ENCODE measurements around the gene PORCN. TPM values are rescaled to one million over a fixed set of nuclear protein-coding genes. Genes with fewer than 3 reads are reported as not detected.

The PORCN gene
- polyA plus RNA-seq, 1 donor (not counting 4 experiments of a cell fraction or from before 2014, with no cell fraction given), result 52.2 TPM

- TF ChIP-seq EZH2 (IDR thresholded peaks at IDR 0.05; ENCODE audit: low read length) (no peak), CTCF (optimal IDR thresholded peaks at IDR 0.05 in 1 of 3, IDR thresholded peaks at IDR 0.05 in 1 of 3, conservative IDR thresholded peaks at IDR 0.05 in 1 of 3; ENCODE audit: extremely low read depth in 1 of 3, insufficient read depth in 2 of 3, low read length in 3 of 3) (no peak)
These were observed 6.2 kb downstream of the PORCN start for GRCh38 chrX:48514868-48515460.

GRCh38 chrX:48515842-48516241 is 7.0 kb downstream of the PORCN start:
- peaks cover 2% of the 10 kb centered on the region for H3K9me3 ChIP-seq (ENCODE audit: control insufficient read depth, low read depth, low read length)
- H3K4me1 ChIP-seq (ENCODE audit: control insufficient read depth, extremely low read depth, insufficient read depth, low read length), result peaks cover 7% of the 10 kb centered on the region
- no peak overlapping the region for H3K4me3 ChIP-seq (ENCODE audit: control insufficient read depth in 2 of 3, extremely low read depth in 1 of 3, insufficient read depth in 2 of 3, low read depth in 1 of 3, low read length in 3 of 3)
- H3K27ac ChIP-seq (ENCODE audit: control insufficient read depth, insufficient read depth, low read length), result no peak overlapping the region
- H3K36me3 ChIP-seq (ENCODE audit: control insufficient read depth in 2 of 2, extremely low read depth in 1 of 2, insufficient read depth in 2 of 2, low read length in 2 of 2), result peaks cover 4 to 5% of the 10 kb centered on the region in 2 experiments
- no peaks in the 10 kb centered on the region for H3K9me1 ChIP-seq (ENCODE audit: control insufficient read depth, extremely low read depth, insufficient read depth, low read length)
- H3K27me3 ChIP-seq (ENCODE audit: control insufficient read depth, extremely low read depth, insufficient read depth, low read length), result no peaks in the 10 kb centered on the region
- no peak overlapping the region for H3K4me2 ChIP-seq (ENCODE audit: control insufficient read depth, extremely low read depth, insufficient read depth, low read depth, low read length)
- no peak overlapping the region for H2AFZ ChIP-seq (ENCODE audit: control insufficient read depth, low read length)
- dilution Hi-C loops (cut with MboI; ENCODE audit: extremely low pct_ligation_motif_present, low sequenced_read_pairs), result no loop called here
- no peak for DNase-seq (ENCODE audit: low read depth, low spot score)
- H3K79me2 ChIP-seq (ENCODE audit: control insufficient read depth, insufficient read depth, low read length), result peaks cover 7% of the 10 kb centered on the region
- no peak for FAIRE-seq
- H3K9ac ChIP-seq (ENCODE audit: control insufficient read depth, extremely low read depth, insufficient read depth, low read length), result no peak overlapping the region
- H4K20me1 ChIP-seq (ENCODE audit: control insufficient read depth, extremely low read depth, insufficient read depth, low read length), result no peaks in the 10 kb centered on the region
- TF ChIP-seq CTCF (optimal IDR thresholded peaks at IDR 0.05 in 1 of 3, IDR thresholded peaks at IDR 0.05 in 1 of 3, conservative IDR thresholded peaks at IDR 0.05 in 1 of 3; ENCODE audit: extremely low read depth in 1 of 3, insufficient read depth in 2 of 3, low read length in 3 of 3) (no peak), EZH2 (IDR thresholded peaks at IDR 0.05; ENCODE audit: low read length) (no peak)

More at GRCh38 chrX:48514868-48515460, 6.2 kb downstream of the PORCN start:
- Histone ChIP-seq H3K9me1 (ENCODE audit: control insufficient read depth, extremely low read depth, insufficient read depth, low read length) (no peaks in the 10 kb centered on the region), H3K4me2 (ENCODE audit: control insufficient read depth, extremely low read depth, insufficient read depth, low read depth, low read length) (no peak overlapping the region), H3K4me1 (ENCODE audit: control insufficient read depth, extremely low read depth, insufficient read depth, low read length) (peaks cover 9% of the 10 kb centered on the region), H4K20me1 (ENCODE audit: control insufficient read depth, extremely low read depth, insufficient read depth, low read length) (no peaks in the 10 kb centered on the region), H3K27me3 (ENCODE audit: control insufficient read depth, extremely low read depth, insufficient read depth, low read length) (no peaks in the 10 kb centered on the region), H3K9ac (ENCODE audit: control insufficient read depth, extremely low read depth, insufficient read depth, low read length) (no peak overlapping the region), H2AFZ (ENCODE audit: control insufficient read depth, low read length) (no peak overlapping the region), H3K79me2 (ENCODE audit: control insufficient read depth, insufficient read depth, low read length) (peaks cover 8% of the 10 kb centered on the region), H3K9me3 (ENCODE audit: control insufficient read depth, low read depth, low read length) (peaks cover 2% of the 10 kb centered on the region), H3K36me3 (ENCODE audit: control insufficient read depth in 2 of 2, extremely low read depth in 1 of 2, insufficient read depth in 2 of 2, low read length in 2 of 2) (peaks cover 4 to 5% of the 10 kb centered on the region in 2 experiments), H3K27ac (ENCODE audit: control insufficient read depth, insufficient read depth, low read length) (no peak overlapping the region), H3K4me3 (ENCODE audit: control insufficient read depth in 2 of 3, extremely low read depth in 1 of 3, insufficient read depth in 2 of 3, low read depth in 1 of 3, low read length in 3 of 3) (no peak overlapping the region)
- FAIRE-seq, result no peak
- DNase-seq (ENCODE audit: low read depth, low spot score), result no peak
- dilution Hi-C loops (cut with MboI; ENCODE audit: extremely low pct_ligation_motif_present, low sequenced_read_pairs), result no loop called here

Data from keratinocyte (primary cell).